ENCODE results near the gene PRKAG2.

DNA sequence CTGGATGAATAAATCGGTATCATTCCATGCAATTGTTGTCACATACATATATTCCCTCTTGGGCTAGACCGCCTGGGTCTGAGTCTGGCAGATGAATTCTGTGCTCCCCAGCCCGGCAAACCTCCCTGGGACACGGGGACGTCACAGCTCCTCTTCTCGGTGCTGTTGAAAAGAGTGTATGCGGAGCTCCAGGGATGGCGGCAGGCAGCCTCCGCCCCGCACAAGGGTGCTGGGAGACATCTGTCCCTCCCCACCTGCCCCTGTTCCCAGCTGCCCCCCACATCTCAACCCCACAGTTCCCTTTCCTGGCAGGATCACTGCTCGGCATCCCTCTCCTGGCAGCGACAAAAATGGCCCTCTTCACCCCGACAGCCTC, 32.1 kb downstream of the PRKAG2 start:
- TF ChIP-seq TAF1 (conservative IDR thresholded peaks at IDR 0.05) (no peak), GABPA (IDR thresholded peaks at IDR 0.05 in 1 of 2, conservative IDR thresholded peaks at IDR 0.05 in 1 of 2) (no peak), JUND (IDR thresholded peaks at IDR 0.05) (no peak), HNF4A (conservative IDR thresholded peaks at IDR 0.05) (no peak)
- TF ChIP-seq, protein P1, sequence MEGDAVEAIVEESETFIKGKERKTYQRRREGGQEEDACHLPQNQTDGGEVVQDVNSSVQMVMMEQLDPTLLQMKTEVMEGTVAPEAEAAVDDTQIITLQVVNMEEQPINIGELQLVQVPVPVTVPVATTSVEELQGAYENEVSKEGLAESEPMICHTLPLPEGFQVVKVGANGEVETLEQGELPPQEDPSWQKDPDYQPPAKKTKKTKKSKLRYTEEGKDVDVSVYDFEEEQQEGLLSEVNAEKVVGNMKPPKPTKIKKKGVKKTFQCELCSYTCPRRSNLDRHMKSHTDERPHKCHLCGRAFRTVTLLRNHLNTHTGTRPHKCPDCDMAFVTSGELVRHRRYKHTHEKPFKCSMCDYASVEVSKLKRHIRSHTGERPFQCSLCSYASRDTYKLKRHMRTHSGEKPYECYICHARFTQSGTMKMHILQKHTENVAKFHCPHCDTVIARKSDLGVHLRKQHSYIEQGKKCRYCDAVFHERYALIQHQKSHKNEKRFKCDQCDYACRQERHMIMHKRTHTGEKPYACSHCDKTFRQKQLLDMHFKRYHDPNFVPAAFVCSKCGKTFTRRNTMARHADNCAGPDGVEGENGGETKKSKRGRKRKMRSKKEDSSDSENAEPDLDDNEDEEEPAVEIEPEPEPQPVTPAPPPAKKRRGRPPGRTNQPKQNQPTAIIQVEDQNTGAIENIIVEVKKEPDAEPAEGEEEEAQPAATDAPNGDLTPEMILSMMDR (IDR thresholded peaks at IDR 0.05; ENCODE audit: low read depth, low read length, missing input control), result no peak
